Esophagus squamous epithelium (tissue), 5 donors: Measurements from ENCODE around the gene LRCH4. TPM values are rescaled to one million over a fixed set of nuclear protein-coding genes. Genes with fewer than 3 reads are reported as not detected.
"Not testable (repeated sequence)": the region's sequence is repeated elsewhere in the genome, so short reads cannot be mapped to it uniquely, and the experiment has no call there.

Source experiments
- DNase-seq: peaks from one replicate; lab custom pipeline; 2025; lab: John Stamatoyannopoulos, UW
- H3K27ac ChIP-seq, 4 donors: fragments of 200-600 bp; sonication (generic); one replicate each; pipeline ENCODE4 v1.5.1; 2016 to 2019; ENCODE audit warnings: mild to moderate bottlenecking in 1 of 4
- H3K27me3 ChIP-seq, 4 donors: fragments of 200-600 bp; sonication (generic); 1 replicate in 3 of 4; 2 replicates in 1 of 4; pipeline versions ENCODE4 v1.5.1 to v1.6.0; 2017 to 2021; ENCODE audit warnings: antibody characterized with exemption in 1 of 4
- H3K36me3 ChIP-seq, 3 donors: fragments of 200-600 bp; sonication (generic); one replicate each; pipeline ENCODE4 v1.5.1; 2016 to 2019
- H3K4me1 ChIP-seq, 3 donors: fragments of 200-600 bp; sonication (generic); one replicate each; pipeline ENCODE4 v1.5.1; 2017 to 2019
- H3K4me3 ChIP-seq, 4 donors: fragments of 200-600 bp; sonication (generic); 1 replicate in 3 of 4; 2 replicates in 1 of 4; pipeline ENCODE4 v1.5.1; 2016 to 2019; ENCODE audit warnings: mild to moderate bottlenecking in 2 of 4, moderate library complexity in 1 of 4
- H3K9me3 ChIP-seq, 3 donors: fragments of 200-600 bp; sonication (generic); one replicate each; pipeline ENCODE4 v1.5.1; 2016 to 2019
- POLR2A ChIP-seq, 4 donors: fragments of 450-650 bp; IDR thresholded peaks; one replicate each; pipeline ENCODE4 v1.6.1; 2017; ENCODE audit warnings: antibody characterized with exemption in 4 of 4, mild to moderate bottlenecking in 4 of 4, moderate library complexity in 3 of 4
- WGBS, 2 donors: methylation state at CpG; one replicate each; pipeline ENCODE4 v1.1.5; 2018; 5-methylcytosine and 5-hydroxymethylcytosine counted together
- intact Hi-C: fragments of 100-400 bp; cut with DNase I; formaldehyde crosslinking; loops from one replicate; pipeline ENCODE4 v1.15.0; 2022
- total RNA-seq, 4 donors: library from RNA; depleted of rRNA; stranded (reverse); fragments of >200 nt; gene quantifications; one replicate each; pipeline ENCODE4 v1.1.0, GENCODE V29; 2016
- TF ChIP-seq, protein P1 (sequence below), 6 experiments: fragments of 450-650 bp in 4 of 6; fragments of 200-600 bp in 2 of 6; sonication (generic) in 2 of 6; IDR thresholded peaks; one replicate each; pipeline ENCODE4 v1.5.1; 2016 to 2019; ENCODE audit warnings: antibody characterized with exemption in 6 of 6, mild to moderate bottlenecking in 4 of 6, moderate library complexity in 4 of 6
- donor health status: DM: yes; HTN: yes; CAD: no.

The LRCH4 gene
- total RNA-seq, 4 donors from 2014 or later: 50.1 to 84.0 (median 70.4) TPM

- WGBS, 2 donors: 43 to 100% methylated on average over 1 to 3 of the region's 3 CpGs
- H3K9me3 ChIP-seq: no peaks in the 10 kb centered on the region
- TF ChIP-seq, protein P1, sequence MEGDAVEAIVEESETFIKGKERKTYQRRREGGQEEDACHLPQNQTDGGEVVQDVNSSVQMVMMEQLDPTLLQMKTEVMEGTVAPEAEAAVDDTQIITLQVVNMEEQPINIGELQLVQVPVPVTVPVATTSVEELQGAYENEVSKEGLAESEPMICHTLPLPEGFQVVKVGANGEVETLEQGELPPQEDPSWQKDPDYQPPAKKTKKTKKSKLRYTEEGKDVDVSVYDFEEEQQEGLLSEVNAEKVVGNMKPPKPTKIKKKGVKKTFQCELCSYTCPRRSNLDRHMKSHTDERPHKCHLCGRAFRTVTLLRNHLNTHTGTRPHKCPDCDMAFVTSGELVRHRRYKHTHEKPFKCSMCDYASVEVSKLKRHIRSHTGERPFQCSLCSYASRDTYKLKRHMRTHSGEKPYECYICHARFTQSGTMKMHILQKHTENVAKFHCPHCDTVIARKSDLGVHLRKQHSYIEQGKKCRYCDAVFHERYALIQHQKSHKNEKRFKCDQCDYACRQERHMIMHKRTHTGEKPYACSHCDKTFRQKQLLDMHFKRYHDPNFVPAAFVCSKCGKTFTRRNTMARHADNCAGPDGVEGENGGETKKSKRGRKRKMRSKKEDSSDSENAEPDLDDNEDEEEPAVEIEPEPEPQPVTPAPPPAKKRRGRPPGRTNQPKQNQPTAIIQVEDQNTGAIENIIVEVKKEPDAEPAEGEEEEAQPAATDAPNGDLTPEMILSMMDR (IDR thresholded peaks at IDR 0.05): no peak
- TF ChIP-seq POLR2A (IDR thresholded peaks at IDR 0.05): no peak
- peaks cover 12 to 58% (median 24%) of the 10 kb centered on the region in 3 donors for H3K4me1 ChIP-seq
- DNase-seq: no peak
- H3K27me3 ChIP-seq: peaks cover 0 to 17% (median 0%) of the 10 kb centered on the region in 4 donors
- peak overlapping the region in 1 of 4 donors; percentile 44 for H3K27ac ChIP-seq
- peaks cover 4 to 37% (median 5%) of the 10 kb centered on the region in 3 donors for H3K36me3 ChIP-seq
- intact Hi-C loops: no loop called here
- no peak overlapping the region for H3K4me3 ChIP-seq
Observed at GRCh38 chr7:100567751-100568175, 18.2 kb downstream of the LRCH4 start.

DNA sequence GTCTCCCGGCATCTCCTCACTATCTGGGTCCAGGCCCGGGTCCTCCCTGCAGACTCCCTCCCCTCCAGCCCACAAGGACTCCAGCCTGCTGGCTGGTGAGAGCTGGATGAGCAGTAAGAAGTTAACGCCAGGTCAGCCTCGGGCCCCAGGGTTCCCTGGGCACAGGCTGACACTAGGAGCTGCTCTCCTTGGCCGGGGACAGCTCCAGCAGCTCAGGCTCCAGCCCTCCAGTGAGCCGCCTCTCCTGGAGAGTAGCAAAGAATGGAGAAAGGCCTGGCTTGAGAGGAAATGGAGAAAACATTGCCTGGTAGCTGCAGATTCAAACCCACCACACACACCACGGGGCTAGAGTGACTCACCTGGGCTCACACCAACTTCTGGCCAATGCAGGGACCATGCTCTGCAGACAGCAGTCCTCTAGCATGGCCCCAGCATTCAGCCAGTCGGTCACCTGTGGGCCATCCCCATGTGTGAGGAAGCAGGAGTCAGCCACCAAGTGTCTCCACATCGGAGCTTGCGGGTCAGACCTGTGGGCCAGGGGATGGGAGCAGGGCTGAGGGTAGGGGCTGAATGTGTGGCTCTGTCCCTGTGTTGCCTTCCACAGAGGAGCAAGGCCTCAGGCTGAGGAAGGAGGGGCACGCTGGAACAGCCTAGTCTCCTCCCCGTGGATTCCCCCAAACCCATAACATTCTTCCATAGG, 18.7 kb downstream of the LRCH4 start:
- intact Hi-C loops: no loop called here
- Histone ChIP-seq H3K36me3 (peaks cover 4 to 43% (median 11%) of the 10 kb centered on the region in 3 donors), H3K4me1 (peaks cover 12 to 58% (median 24%) of the 10 kb centered on the region in 3 donors), H3K27me3 (peaks cover 0 to 17% (median 0%) of the 10 kb centered on the region in 4 donors), H3K4me3 (no peak overlapping the region), H3K27ac (peak overlapping the region in 1 of 4 donors; percentile 44), H3K9me3 (no peaks in the 10 kb centered on the region)
- TF ChIP-seq POLR2A (IDR thresholded peaks at IDR 0.05): no peak
- TF ChIP-seq, protein P1 (IDR thresholded peaks at IDR 0.05): no peak
- DNase-seq: no peak
- WGBS, 2 donors: 48 to 77% methylated on average over 3 to 5 of the region's 12 CpGs

DNA sequence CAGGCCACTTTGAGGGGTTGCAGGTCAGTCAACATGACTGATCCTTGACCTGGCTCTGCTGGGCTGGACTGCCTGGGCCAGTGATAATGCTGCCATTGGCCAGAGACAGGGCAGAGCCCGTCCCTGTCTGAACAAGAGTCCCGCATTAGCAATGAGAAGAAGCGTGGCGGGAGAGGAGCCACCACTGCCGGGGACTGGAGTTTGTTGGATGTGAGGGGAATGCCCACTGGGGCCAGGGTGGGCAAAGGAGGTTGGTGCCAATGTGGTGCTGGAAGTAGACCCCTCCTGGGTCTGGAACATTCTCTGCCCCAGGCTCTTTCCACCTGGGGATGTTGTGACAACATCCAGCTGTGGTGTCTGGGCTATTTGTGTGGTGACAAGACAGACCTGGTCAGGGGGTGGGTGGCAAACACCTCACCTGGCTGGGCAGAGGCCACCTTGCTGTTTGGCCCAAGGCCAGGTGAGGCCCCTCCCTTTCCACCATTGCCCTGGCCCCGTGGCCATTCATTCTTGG, 19.9 kb downstream of the LRCH4 start:
- intact Hi-C loops: no loop called here
- no peak for DNase-seq
- H3K27ac ChIP-seq: no peak overlapping the region
- TF ChIP-seq, protein P1 (IDR thresholded peaks at IDR 0.05): no peak
- no peak for TF ChIP-seq POLR2A (IDR thresholded peaks at IDR 0.05)
- H3K4me3 ChIP-seq: no peak overlapping the region
- H3K36me3 ChIP-seq: peaks cover 4 to 53% (median 15%) of the 10 kb centered on the region in 3 donors
- H3K9me3 ChIP-seq: no peaks in the 10 kb centered on the region
- peaks cover 12 to 55% (median 24%) of the 10 kb centered on the region in 3 donors for H3K4me1 ChIP-seq
- peaks cover 0 to 13% (median 0%) of the 10 kb centered on the region in 4 donors for H3K27me3 ChIP-seq
- 78 to 84% methylated on average over 4 to 6 of the region's 6 CpGs for WGBS, 2 donors

- intact Hi-C loops: no loop called here
- 84 to 91% methylated on average over 5 of the region's 11 CpGs for WGBS, 2 donors
Observed at GRCh38 chr7:100565133-100565571, 20.8 kb downstream of the LRCH4 start.

GRCh38 chr7:100564405-100564804, 21.5 kb downstream of the LRCH4 start:
- not testable (repeated sequence) for H3K27ac ChIP-seq, H3K9me3 ChIP-seq, H3K27me3 ChIP-seq, DNase-seq, H3K4me3 ChIP-seq
- peaks cover 10 to 55% (median 11%) of the 10 kb centered on the region in 3 donors for H3K4me1 ChIP-seq
- intact Hi-C loops: loop anchor here (5.0 kb wide), 1 partner anchor 128 kb away; the partner anchor contains the start of gene GIGYF1
- peaks cover 4 to 53% (median 15%) of the 10 kb centered on the region in 3 donors for H3K36me3 ChIP-seq
- 83 to 84% methylated on average over 5 to 6 of the region's 6 CpGs for WGBS, 2 donors

More at GRCh38 chr7:100565133-100565571, 20.8 kb downstream of the LRCH4 start:
- Histone ChIP-seq H3K9me3 (no peaks in the 10 kb centered on the region), H3K36me3 (peaks cover 4 to 53% (median 15%) of the 10 kb centered on the region in 3 donors), H3K4me3 (no peak overlapping the region), H3K27ac (no peak overlapping the region), H3K27me3 (peaks cover 0 to 4% (median 0%) of the 10 kb centered on the region in 4 donors), H3K4me1 (peaks cover 11 to 55% (median 15%) of the 10 kb centered on the region in 3 donors)
- DNase-seq: no peak
- TF ChIP-seq, protein P1 (IDR thresholded peaks at IDR 0.05): no peak
